GM18858 (cell line): ENCODE results near the gene SWSAP1.
"Not testable (repeated sequence)": the region's sequence is repeated elsewhere in the genome, so short reads cannot be mapped to it uniquely, and the experiment has no call there.

Source experiments
- ATAC-seq: cut with Tn5 transposase; IDR thresholded peaks from one replicate; pipeline ENCODE4 v1.9.1; 2021; ENCODE audit not compliant: unreplicated experiment

The SWSAP1 gene

DNA sequence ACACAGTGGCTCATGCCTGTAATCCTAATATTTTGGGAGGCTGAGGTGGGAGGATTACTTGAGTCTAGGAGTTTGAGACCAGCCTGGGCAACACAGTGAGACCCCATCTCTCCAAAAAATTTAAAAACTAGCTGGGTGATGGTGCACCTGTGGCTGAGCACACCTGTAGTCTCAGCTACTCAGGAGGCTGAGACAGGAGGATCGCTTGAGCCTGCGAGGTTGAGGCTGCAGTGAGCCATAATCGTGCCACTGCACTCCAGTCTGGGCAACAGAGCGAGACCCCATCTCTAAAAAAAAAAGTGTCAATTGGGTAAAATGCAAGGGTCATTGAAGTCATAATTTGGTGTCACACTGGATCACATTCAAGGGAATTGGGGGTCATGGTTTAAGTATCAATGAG lies 20.4 kb upstream of the SWSAP1 start:
- not testable (repeated sequence) for ATAC-seq

DNA sequence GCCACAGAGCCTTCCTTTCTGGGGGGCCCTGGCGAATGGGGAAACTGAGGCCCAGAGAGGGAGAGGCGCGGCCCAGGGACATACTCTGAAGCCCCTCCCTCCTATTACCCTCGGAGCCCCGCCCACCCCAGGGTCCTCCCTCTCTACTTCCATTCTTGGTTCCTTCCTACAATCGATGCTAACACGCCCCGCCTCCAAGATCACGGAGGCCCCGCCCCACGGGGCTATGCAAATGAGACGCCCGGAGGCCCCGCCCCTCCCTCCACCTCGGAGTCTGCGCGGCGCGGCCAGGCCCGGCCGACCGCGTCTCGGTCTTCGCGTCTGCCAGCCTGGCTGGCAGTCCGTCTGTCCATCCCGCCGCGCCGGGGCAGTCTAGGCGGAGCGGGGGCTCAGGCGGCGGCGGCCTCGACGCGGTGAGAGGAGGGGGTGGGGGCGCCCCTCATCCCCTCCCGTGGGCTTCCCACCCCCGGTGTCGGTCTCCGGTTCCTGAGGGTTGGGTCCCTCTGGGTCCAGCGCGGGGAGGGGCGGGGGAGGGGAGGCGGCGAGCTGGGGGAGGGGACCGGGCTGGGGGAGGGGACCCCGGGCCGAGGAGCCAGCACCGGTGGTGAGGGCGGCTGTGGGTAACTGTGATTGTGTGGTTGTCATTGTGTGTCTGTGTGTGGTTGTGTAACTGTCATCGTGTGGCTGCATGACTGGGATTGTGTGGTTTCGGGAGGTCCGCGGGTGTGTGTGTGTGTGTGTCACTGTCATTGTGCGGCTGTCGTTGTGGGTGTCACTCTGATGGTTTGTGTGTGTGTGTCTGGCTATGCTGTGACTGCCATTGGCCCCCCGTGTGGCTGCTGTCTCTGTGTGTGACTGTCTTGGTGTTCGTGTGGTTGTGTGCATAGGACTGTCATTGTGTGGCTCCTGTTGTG lies 19.0 kb upstream of the SWSAP1 start, which contains the start of gene PLPPR2:
Gene PLPPR2, plus strand, starts transcription at position 273 of the 914 bp plus-strand sequence. CDS start 2,242 bp downstream, outside the sequence.
- no peak for ATAC-seq

DNA sequence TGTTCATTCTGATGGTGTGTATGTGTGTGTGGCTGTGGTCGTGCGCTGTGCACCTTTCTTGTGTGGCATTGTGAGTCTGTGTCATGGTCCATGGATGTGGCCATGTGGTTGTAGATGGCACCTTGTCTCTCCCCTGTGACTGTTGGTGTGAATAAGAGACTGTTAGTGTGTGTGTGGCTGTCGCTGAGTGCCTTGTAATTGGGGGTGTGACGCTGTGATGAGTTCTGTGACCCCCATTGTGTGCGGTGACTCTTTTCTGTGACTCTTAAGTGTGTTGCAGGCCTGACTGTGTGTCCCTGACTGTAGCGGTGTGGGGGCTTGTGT lies 18.4 kb upstream of the SWSAP1 start:
- no peak for ATAC-seq

DNA sequence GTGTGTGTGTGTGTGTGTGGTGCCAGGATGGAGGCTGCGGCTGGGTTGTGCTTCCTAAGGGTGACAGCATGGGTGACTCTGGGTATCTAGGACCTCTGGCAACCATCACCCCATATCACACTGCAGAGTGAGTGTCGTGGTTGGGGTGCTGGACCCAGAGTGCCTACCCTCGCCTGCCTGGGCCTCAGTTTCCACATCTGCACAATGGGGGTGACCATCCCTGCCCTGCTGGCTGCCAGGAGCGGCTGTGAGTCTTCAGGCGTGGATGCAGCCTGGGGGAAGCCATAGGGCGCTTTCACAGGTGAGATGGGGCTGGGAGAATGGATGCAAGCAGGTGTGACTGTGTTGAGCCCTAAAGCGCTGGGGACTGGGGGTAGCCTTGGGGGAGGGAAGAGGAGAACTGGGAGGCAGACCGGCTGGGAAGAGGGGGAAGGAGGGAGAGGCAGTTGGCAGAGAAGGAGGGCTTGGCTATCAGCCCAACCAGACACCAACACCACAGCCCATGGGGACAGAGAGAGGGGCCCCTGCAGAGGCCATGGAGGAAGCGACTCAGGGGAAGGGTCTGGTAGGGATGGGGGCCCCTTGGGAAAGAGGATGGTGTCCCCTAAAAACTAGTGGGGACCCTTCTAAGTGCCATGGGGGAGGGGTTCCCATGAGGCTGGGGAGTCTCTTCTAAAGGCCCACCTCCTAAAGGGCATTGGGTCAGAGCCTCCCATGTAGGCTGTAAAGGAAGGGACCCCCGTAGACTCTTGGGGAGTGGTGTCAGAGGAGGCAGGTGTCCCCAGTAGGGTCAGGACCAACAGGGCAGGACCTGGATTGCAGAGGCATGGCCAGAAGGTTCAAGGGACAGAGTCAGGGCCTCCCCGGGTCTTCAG lies 17.6 kb upstream of the SWSAP1 start:
- no peak for ATAC-seq

DNA sequence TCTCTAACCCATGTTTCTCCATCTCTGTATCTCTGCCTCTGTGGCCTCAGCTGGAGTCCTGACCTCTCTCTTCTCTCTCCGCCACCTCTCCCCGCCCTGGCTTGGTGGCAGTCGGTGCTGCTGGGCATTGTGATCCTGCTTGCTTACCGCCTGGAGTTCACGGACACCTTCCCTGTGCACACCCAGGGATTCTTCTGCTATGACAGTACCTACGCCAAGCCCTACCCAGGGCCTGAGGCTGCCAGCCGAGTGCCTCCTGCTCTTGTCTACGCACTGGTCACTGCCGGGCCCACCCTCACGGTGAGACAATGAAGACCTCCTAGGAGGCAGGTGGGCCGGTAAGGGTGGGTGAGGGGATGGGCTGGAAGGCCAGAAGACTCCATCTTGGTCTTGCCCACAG lies 15.0 kb upstream of the SWSAP1 start:
- no peak for ATAC-seq

DNA sequence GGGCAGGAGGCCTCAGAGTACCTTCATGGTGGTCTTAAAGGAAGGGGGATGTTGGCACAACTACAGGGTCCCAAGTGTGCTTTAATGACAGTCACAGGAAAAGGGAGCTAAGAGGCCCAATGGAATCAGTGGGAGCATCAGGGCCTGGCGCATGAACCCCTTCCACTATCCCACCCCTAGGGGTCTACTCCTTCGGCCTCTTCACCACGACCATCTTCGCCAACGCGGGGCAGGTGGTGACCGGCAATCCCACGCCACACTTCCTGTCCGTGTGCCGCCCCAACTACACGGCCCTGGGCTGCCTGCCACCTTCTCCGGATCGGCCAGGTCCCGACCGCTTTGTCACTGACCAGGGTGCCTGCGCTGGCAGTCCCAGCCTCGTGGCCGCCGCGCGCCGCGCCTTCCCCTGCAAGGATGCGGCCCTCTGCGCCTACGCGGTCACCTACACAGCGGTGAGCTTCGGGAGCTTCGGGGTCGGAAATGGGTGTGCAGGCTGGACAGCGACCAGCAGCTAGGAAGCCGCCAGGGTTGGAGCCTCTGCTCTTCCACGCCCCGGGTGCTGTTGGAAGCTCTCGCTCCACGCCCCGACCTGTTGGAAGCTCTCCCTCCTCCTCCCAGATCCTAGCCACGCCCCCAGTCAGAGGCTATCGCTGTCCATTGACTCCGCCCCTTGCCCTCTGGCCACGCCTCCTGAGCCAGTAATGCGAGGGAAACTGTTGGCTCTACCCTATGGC lies 13.3 kb upstream of the SWSAP1 start:
- ATAC-seq: no peak

DNA sequence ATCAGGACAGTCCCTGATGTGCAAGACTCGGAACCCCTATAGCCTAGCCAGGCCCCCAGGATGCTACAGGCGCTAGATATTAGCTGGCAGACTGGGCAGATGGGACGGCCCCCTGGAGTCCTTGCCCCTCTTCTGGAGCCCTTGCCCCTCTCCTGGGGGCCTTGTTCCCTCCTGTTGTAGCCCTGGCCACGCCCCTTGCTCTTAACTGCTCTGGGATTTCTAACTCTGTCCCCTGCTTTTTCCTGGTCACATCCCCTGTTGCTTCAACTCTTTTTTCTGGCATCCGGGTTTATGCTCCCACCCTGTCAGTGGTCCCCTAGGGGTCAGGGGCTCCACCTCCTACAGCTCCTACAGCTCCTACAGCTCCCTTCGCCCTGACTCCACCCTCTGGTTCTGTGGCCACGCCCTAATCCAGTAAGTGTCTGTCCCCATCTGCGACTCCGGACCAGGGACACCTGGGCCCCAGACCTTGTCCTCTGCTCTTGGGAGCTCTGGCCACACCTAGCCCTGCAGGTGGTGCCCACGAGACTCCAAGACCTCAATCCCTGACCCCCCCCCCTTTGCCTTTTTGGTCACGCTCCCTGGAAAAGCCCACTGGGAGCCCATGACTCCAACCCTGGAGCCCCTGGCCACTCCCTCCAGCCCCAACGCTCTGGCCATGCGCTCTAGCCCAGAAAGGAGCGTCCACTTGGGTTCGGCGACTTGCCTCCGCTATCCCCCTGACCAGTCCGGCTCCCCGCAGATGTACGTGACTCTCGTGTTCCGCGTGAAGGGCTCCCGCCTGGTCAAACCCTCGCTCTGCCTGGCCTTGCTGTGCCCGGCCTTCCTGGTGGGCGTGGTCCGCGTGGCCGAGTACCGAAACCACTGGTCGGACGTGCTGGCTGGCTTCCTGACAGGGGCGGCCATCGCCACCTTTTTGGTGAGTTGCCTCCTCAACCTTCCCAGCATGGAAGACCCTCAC lies 12.4 kb upstream of the SWSAP1 start:
- ATAC-seq: no peak

DNA sequence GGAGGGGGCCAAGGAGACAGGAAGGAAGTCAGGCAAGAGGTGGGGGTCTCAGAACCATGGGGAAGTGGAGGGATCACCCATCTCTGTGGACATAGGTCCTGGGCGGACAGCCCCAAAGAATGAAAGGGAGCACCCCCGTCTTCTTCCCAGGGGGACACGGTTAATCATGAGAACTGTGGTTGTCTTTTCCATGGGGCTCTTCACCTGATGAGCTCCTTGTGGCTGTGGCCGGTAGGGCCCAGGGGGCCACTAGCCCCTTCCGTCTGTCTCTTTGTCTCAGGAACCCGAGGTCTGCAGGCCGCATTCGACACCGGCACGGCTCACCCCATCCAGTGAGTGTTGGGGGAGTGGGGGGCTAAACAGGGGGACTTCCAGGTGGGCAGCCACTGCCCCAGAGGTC lies 10.6 kb upstream of the SWSAP1 start:
- no peak for ATAC-seq

DNA sequence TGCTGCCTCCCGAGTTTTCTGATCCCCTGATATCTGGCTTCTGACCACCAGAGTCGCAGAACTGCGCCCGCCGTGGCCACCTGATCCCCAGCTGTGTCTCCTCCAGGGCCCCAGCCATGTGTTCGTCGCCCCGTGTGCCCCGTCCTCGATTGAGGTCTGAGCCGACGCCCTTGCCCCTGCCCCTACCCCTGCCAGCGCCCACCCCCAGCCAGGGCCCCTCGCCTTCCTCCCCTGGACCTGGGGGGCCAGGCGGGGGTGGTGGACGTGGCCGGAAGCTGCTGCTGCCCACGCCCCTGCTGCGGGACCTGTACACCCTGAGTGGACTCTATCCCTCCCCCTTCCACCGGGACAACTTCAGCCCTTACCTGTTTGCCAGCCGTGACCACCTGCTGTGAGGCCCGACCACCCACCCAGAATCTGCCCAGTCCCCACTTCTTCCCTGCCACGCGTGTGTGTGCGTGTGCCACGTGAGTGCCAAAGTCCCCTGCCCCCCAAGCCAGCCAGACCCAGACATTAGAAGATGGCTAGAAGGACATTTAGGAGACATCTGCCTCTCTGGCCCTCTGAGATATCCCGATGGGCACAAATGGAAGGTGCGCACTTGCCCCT lies 10.1 kb upstream of the SWSAP1 start:
- ATAC-seq: no peak

DNA sequence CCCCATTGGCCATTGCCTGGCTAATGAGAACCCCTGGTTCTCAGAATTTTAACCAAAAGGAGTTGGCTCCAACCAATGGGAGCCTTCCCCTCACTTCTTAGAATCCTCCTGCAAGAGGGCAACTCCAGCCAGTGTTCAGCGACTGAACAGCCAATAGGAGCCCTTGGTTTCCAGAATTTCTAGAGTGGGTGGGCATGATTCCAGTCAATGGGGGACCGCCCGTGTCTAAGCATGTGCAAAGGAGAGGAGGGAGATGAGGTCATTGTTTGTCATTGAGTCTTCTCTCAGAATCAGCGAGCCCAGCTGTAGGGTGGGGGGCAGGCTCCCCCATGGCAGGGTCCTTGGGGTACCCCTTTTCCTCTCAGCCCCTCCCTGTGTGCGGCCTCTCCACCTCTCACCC lies 9.5 kb upstream of the SWSAP1 start:
- ATAC-seq: no peak

DNA sequence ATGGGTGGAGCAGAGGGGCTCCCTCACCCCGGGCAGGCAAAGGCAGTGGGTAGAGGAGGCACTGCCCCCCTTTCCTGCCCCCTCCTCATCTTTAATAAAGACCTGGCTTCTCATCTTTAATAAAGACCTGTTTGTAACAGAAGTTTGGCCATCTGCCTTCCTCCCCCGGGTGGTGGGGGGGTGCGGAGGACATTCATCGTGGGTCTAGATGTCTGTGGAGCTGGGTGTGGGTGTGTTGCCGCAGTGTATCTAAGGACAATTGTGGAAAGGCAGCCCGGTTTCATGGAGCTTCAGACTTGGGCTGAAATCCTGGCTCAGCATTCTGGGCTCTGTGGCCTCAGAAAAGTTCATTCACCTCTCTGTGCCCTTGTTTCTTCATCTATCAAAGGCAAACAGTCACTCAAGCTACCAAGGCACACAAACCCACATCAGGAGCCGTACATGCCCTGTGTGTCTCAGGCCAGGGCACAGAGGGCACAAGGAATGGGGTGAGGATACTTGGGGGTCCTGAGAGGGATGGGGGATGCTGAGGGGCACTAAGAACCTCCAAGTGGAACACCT lies 8.8 kb upstream of the SWSAP1 start:
- ATAC-seq: no peak

DNA sequence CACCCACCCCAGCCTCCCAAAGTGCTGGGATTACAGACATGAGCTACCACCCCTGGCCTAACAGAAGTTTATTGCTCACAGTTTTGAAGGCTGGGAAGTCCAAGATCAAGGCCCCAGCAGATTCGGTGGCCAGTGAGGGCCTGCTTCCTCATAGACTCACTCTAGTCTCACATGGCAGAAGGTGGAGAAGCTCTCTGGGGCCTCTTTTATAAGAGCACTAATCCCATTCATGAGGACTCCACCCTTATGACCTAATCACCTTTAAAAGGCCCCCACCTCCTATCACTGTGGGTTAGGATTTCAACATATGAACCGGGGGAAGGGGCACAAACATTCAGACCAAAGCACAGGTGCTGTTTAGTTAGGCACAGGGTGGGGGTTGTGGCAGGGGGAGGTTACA lies 6.9 kb upstream of the SWSAP1 start:
- ATAC-seq: no peak

DNA sequence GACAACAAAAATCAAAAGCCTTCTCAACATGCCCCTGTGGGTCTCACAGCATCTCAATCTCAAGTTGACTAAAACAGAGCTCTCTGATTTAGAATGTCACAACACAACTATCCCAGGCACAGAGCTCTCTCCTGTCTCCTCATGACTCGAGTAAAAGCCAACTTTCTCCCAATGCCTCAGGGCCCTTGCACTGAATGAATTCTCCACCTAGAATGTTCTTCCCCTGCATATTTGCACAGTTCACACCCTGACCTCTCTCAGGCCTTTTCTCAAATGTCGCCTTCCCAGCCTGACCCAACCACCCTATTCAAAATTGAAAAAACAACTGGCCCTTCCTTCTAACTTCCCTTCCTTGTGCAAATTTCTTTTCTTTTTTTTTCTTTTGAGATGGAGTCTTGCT lies 3.7 kb upstream of the SWSAP1 start:
- ATAC-seq: no peak

DNA sequence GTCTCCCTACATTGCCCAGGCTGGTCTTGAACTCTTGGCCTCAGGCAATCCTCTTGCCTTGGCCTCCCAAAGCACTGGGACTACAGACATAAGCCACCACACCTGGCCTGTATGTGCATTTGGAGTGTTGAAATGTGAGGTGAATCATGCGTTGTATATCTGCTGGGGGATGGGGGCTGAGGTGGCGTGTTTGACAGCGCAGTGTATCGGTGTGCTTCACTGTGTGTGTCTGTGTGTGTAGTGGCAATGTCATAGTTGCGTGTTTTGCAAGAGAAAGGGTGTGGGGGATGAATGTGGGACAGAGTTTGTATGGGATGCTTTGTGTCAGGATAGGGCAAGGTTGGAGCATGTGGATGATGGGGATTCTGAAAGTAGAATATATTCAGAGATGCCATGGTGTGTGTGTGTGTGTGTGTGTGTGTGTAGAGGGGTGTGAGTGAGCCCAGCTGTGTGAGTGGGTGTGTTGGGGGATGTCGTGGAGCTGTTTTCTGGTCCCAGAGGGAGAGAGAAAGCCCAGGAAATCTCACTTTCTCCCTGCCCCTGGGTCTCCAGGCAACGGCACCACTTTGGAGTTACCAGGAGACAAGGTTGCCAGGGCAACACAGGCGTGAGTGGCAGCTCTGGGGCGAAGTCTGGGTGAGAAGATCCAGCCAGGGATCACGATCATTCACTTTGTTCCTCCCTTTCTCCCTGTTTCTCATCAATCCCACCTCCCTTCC lies 1.1 kb upstream of the SWSAP1 start:
- no peak for ATAC-seq

DNA sequence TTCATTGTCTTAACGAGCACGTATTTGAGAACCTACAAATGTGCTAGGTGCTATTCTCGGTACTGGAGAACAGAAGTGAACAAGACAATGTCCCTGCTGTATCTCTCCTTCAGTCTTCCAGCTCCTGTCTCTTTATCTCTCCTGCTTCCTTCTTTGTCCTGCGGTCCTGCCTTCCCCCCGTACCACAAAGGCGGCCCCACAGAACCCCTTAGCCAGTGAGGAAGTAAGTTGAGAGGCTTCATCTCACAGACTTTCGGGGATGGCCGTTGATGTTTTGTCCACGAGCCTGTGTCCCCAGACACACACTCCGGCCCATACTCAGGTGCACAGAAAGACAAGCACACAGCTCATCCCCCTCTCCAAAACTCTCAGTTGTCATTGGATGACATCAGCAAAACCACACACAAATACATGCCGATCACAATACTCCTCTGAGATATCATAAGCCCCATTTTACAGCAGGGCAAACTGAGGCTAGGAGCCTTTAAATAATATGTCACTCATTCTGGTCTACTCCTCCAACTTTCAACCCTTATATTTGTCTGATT lies 507 bp upstream of the SWSAP1 start:
- ATAC-seq: no peak

DNA sequence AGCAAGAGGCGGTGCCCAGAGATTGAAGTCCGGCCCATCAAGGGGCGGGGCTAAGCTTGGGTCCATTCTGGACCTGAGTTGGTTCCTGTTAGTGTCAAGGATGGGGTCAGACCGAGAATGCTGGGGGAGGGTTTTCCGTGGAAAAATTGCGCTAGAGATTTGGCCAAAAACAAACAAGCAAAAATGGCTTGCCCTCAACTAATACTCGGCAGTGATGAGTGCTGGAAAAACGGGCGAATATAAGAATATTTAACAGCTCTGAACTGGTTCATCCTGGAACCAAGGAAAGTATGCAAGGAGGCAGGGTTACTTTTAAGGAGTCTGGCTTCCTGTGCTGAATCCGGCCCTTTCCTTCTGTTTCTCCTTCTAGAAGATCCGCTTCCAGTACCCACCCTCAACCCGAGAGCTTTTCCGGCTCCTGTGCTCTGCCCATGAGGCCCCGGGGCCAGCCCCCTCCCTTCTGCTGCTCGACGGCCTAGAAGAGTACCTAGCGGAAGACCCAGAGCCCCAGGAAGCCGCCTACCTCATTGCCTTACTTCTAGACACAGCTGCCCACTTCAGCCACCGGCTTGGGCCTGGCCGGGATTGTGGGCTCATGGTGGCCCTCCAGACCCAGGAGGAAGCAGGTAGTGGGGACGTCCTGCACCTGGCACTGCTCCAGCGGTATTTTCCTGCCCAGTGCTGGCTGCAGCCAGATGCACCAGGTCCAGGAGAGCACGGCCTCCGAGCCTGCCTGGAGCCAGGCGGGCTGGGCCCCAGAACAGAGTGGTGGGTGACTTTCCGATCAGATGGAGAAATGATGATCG lies 880 bp downstream of the SWSAP1 start:
- no peak for ATAC-seq

DNA sequence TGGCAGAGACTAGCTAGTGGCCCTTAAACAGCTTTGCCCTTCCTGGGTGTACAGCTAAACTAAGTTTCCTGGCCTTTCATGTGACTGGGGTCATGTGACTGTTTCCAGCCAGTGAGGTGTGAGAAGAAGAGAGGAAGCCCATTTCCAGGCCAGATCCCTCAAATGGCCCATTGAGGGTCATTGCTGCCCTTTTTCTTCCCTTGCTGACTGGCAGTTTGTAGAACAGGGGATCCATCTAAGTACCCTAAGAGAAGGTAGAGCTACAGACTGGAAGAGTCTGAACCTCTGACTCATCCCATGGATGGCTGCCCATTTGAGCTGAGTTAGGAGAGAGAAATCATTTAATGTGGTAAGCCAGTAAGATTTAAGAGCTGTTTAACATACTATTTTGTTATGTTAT lies 2.8 kb downstream of the SWSAP1 start:
- ATAC-seq: no peak

DNA sequence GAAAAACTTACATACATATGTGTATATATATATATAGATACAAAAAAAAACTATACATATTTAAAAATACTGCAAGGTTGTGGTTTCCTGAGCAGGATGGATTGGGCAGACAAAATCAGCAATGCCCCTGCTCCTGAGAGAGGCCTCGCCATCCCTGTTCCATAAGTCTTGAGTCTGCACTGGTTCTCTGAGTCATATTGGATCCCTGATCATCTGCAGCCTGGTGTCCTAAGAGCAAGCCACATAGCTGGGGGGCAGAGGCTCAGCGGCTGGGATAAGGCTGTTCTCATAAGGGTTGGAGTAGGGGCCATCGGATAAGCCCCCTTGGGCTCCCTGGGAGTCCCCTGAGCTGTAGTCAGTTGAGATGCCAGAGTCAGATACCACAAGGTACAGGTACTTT lies 3.3 kb downstream of the SWSAP1 start:
- no peak for ATAC-seq
